ENCODE results near the gene FAF2. TPM values are rescaled to one million over a fixed set of nuclear protein-coding genes. Genes with fewer than 3 reads are reported as not detected.

FAF2 gene
- total and polyA plus RNA-seq, 4 donors, result 12.7 to 28.3 (median 16.5) TPM

DNA sequence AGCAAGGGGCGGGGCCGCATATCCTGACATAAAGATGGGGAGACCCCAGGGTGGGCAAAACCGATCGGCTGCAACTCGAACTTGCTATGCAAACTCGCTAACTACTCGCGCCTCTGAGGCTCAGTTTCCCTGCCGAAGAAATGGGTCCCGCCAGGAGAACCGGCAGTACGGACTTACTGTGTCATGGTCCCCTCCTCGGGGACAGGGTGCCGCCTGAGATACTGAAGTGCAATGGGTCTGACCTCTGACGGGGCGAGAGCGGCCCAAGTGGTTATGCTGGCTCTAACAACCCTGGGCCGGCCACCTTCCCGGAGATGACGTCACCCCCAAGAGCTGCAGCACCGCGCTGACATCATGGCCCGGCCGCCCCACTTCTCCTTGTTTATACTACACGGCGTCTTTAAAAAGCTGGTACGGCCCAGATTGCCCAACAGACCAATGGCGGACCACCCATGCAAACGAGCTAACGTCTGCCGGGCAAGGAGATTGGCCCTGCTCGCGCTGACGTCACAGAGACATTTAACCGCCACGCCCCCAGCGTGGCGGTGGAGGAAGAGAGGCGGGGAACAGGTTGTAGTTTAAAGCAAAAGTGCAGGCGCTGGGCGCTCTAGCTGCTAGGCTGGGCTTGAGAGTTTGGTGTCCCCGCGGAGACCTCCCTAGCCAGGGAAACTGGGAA is 89.5 kb downstream of the FAF2 start:
- Histone ChIP-seq H3K4me3 (ENCODE audit: low read depth in 1 of 3, low read length in 3 of 3) (peak overlapping the region; percentile 78 to 94 (median 85)), H3K9ac (ENCODE audit: low read depth in 1 of 2, low read length in 2 of 2) (peak overlapping the region; percentile 82 to 85), H3K36me3 (ENCODE audit: control insufficient read depth in 4 of 4, insufficient read depth in 3 of 4, low read depth in 1 of 4, low read length in 3 of 4) (no peaks in the 10 kb centered on the region), H3K27me3 (ENCODE audit: control insufficient read depth in 4 of 4, insufficient read depth in 4 of 4, low read length in 3 of 4) (no peaks in the 10 kb centered on the region), H3K9me3 (ENCODE audit: control insufficient read depth in 4 of 4, low read length in 3 of 4) (no peaks in the 10 kb centered on the region), H3K27ac (ENCODE audit: low read depth in 1 of 2, low read length in 2 of 2) (peak overlapping the region; percentile 97 to 99), H3K4me1 (ENCODE audit: control insufficient read depth in 4 of 4, insufficient read depth in 4 of 4, low read length in 3 of 4) (peaks cover 19 to 49% (median 43%) of the 10 kb centered on the region in 4 donors)
- peak; percentile 94 for DNase-seq (ENCODE audit: low spot score)
- under 1% methylated on average over 43 of the region's 43 CpGs for WGBS
- TF ChIP-seq ATF3 (IDR thresholded peaks at IDR 0.05) (peak; percentile 55), RXRA (IDR thresholded peaks at IDR 0.05) (peak; percentile 13 to 33), TAF1 (conservative IDR thresholded peaks at IDR 0.05) (no peak), HNF4G (IDR thresholded peaks at IDR 0.05) (no peak), RAD21 (IDR thresholded peaks at IDR 0.05) (no peak), FOXA2 (IDR thresholded peaks at IDR 0.05) (peak; percentile 61), GABPA (IDR thresholded peaks at IDR 0.05 in 1 of 2, conservative IDR thresholded peaks at IDR 0.05 in 1 of 2) (peak; percentile 64 to 81), YY1 (IDR thresholded peaks at IDR 0.05) (peak; percentile 97), HNF4A (conservative IDR thresholded peaks at IDR 0.05) (peak; percentile 4 to 36), JUND (IDR thresholded peaks at IDR 0.05) (peak; percentile 84 to 92), NR2F2 (IDR thresholded peaks at IDR 0.05) (no peak), EGR1 (IDR thresholded peaks at IDR 0.05; ENCODE audit: low read depth in 2 of 2) (peak in 1 of 2 donors; percentile 51), FOXA1 (IDR thresholded peaks at IDR 0.05) (peak; percentile 52), SP1 (IDR thresholded peaks at IDR 0.05) (peak; percentile 79), MAX (IDR thresholded peaks at IDR 0.05) (peak; percentile 97)
- TF ChIP-seq, protein P1, sequence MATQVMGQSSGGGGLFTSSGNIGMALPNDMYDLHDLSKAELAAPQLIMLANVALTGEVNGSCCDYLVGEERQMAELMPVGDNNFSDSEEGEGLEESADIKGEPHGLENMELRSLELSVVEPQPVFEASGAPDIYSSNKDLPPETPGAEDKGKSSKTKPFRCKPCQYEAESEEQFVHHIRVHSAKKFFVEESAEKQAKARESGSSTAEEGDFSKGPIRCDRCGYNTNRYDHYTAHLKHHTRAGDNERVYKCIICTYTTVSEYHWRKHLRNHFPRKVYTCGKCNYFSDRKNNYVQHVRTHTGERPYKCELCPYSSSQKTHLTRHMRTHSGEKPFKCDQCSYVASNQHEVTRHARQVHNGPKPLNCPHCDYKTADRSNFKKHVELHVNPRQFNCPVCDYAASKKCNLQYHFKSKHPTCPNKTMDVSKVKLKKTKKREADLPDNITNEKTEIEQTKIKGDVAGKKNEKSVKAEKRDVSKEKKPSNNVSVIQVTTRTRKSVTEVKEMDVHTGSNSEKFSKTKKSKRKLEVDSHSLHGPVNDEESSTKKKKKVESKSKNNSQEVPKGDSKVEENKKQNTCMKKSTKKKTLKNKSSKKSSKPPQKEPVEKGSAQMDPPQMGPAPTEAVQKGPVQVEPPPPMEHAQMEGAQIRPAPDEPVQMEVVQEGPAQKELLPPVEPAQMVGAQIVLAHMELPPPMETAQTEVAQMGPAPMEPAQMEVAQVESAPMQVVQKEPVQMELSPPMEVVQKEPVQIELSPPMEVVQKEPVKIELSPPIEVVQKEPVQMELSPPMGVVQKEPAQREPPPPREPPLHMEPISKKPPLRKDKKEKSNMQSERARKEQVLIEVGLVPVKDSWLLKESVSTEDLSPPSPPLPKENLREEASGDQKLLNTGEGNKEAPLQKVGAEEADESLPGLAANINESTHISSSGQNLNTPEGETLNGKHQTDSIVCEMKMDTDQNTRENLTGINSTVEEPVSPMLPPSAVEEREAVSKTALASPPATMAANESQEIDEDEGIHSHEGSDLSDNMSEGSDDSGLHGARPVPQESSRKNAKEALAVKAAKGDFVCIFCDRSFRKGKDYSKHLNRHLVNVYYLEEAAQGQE (IDR thresholded peaks at IDR 0.05), result no peak
- TF ChIP-seq, protein P2, sequence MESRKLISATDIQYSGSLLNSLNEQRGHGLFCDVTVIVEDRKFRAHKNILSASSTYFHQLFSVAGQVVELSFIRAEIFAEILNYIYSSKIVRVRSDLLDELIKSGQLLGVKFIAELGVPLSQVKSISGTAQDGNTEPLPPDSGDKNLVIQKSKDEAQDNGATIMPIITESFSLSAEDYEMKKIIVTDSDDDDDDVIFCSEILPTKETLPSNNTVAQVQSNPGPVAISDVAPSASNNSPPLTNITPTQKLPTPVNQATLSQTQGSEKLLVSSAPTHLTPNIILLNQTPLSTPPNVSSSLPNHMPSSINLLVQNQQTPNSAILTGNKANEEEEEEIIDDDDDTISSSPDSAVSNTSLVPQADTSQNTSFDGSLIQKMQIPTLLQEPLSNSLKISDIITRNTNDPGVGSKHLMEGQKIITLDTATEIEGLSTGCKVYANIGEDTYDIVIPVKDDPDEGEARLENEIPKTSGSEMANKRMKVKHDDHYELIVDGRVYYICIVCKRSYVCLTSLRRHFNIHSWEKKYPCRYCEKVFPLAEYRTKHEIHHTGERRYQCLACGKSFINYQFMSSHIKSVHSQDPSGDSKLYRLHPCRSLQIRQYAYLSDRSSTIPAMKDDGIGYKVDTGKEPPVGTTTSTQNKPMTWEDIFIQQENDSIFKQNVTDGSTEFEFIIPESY (IDR thresholded peaks at IDR 0.05), result no peak
- TF ChIP-seq, protein P3, sequence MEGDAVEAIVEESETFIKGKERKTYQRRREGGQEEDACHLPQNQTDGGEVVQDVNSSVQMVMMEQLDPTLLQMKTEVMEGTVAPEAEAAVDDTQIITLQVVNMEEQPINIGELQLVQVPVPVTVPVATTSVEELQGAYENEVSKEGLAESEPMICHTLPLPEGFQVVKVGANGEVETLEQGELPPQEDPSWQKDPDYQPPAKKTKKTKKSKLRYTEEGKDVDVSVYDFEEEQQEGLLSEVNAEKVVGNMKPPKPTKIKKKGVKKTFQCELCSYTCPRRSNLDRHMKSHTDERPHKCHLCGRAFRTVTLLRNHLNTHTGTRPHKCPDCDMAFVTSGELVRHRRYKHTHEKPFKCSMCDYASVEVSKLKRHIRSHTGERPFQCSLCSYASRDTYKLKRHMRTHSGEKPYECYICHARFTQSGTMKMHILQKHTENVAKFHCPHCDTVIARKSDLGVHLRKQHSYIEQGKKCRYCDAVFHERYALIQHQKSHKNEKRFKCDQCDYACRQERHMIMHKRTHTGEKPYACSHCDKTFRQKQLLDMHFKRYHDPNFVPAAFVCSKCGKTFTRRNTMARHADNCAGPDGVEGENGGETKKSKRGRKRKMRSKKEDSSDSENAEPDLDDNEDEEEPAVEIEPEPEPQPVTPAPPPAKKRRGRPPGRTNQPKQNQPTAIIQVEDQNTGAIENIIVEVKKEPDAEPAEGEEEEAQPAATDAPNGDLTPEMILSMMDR (IDR thresholded peaks at IDR 0.05; ENCODE audit: low read depth, low read length, missing input control), result no peak

Measured in liver (tissue), 9 donors.